Stimulated activated CD4-positive, alpha-beta T cell treated with anti-CD3 and anti-CD28 coated beads, Interleukin-12 subunit alpha, Interleukin-12 subunit beta, amount 100 ng/mL, for 4 hours (primary cell): ENCODE data around the gene CCNF.
"Not testable (repeated sequence)": the region's sequence is repeated elsewhere in the genome, so short reads cannot be mapped to it uniquely, and the experiment has no call there.

Experiments
- DNase-seq: peaks from one replicate; pipeline ENCODE4 v3.0.0-alpha.2; 2020

CCNF gene

DNA sequence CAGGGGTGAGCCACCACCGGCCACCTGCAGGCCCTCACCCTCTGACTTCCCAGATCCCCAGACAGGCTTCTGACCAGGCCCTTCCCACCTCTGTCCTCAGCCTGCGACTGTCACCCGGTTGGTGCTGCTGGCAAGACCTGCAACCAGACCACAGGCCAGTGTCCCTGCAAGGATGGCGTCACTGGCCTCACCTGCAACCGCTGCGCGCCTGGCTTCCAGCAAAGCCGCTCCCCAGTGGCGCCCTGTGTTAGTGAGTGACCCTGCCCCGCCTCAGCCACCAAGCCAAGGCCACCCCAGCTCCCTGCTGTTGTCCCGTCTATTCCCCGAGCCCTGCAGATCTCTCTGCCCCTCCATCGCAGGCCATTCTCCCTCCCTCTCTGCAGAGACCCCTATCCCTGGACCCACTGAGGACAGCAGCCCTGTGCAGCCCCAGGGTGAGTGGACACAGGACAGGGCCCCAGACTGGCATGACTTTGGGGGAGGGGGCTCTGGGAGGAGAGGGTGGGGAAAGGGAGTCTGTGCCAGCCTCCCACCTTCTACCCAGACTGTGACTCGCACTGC, 43.7 kb downstream of the CCNF start:
- DNase-seq = no peak

DNA sequence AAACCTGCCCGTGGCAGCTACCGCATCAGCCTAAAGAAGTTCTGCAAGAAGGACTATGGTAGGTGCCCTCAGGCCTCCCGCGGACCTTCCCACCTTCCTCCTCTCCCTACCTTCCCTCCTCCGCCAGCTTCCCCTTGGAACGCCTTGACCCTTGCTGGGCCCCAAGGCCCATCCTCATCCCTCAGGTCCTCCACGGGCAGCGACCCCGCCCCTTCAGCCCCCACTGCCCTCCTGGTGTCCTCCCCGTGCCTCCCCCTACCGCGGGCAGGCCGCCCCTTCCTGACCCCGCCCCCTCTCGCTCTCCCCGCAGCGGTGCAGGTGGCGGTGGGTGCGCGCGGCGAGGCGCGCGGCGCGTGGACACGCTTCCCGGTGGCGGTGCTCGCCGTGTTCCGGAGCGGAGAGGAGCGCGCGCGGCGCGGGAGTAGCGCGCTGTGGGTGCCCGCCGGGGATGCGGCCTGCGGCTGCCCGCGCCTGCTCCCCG, 44.2 kb downstream of the CCNF start:
- DNase-seq = peak; percentile 33

DNA sequence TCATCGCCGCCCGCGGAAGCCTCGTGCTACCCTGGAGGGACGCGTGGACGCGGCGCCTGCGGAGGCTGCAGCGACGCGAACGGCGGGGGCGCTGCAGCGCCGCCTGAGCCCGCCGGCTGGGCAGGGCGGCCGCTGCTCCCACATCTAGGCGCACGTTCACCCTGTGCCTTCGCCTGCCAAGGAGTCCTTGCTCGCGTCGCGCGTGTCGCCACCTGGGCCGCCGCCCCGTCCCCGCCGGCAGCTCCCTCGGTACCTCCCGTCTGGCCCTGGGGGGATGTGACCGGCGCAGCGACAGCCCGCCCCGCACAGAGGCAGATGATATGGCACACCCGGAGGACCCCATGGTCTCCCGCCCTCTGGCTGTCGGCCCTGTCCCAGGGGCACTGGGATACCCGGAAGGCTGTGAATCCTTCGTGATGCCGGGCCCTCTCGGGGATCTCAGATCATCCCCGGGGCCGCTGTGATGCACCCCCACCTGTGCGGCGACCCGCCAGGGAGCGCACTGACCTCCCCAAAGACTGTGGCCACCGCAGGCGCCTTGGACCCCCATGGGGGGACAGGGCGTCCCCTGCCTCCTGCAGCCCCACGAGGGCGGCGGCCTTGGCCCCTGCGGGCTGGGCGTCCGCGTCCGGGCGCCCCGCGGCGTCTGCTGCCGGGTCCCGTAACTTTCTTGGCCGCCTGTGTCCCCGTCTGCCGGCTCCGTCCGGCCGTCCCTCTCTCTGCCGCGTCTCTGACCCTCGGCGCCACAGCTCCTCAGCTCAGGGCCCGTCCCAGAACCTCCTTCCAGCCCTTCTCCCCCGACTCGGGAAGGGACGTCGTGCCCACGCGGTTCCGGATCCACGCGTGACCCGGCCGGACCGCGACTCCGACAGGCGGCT, 45.0 kb downstream of the CCNF start:
- DNase-seq = peak; percentile 54

DNA sequence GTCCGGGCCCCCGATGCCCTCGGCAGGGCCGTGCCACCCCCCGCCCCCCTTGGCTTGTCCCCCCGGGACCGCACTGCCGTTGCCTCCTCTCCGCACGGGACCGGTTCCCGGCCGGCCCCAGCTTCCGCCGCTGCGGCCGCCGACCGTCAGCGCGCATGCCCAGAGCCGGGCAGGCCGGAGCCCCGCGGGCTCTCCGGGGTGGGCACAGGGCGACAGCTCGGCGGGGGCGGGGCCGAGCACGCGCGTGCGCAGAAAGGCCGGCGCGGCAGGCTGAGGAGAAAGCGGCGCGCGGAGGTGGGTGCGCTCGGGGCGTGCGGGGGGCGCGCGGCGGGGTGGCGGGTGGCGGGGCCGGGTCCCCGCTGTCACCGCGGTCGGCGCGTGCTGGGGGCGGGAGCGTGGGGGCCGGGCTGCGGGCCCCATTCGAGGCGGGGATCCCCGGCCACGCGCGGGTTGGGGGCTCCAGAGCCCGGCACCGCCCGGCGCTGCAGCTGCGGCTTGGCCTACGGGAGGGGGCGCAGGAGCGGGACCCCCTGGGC, 45.7 kb downstream of the CCNF start, which contains the start of gene TBC1D24:
TSS of gene TBC1D24 (plus strand) at position 251 of the 536 bp plus-strand sequence. CDS start 21,022 bp downstream, outside the sequence.
- DNase-seq = peak; percentile 85

DNA sequence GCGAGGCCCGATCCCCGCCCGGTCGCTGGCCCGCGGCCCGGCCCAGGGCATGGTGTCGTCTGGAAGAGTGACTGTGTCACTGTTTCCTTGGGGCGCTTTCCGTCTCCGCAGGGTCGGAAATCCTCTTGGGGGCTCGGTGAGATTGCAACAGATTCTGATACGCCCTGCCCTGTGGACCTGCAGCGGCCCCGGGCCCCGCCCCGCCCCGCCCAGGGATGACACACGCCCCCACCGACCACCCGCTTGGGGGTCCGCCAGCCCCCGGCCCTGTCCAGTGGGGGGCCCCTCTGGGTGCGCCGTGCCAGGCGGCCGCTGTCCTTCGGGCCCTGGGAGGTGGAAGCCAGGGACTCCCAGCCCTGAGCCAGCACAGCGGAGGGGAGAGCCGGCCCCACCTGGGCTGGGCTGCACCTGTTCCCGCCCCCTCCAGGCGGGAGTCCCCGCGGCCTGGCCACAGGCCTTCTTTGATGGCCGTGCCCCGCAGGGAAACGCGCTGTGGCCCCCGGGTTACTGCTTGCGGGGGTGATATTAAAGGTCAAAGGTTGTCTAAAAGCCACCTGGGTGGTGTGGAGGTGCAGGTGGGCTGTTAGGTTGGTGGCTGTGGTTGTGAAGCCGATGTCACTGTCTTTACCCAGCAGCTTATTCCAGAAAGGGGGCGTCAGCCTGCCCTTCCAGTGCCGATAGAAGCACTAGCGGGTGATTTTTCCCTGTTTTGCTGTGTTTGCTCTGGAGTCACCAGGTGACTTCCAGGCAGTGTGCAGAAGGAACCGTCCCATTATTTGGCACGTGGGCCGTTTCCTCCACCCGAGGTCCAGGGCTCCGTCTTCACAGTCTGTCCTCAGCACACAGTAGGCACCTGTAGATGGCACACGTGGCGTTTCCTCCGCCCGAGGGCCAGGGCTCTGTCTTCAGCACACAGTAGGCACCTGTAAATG, 46.4 kb downstream of the CCNF start:
- no peak for DNase-seq

DNA sequence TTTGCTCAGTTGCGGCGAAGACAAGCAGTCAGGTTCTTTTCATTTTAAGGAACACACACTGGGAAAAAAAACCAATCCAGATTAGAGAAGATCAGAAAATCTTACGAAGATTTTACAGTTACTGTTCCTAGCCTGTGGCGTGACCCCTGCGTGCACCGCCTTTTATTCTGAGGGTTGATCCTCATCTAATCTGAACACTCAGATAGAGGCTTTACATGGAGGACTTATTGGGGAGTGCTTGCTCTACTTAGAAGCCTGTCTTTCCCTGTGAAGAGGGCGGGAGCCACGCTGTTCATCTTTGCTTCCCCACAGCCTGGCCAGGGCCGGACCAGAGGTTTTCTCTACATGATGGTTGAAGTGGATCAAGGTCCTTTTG, 47.1 kb downstream of the CCNF start:
- DNase-seq = no peak

DNA sequence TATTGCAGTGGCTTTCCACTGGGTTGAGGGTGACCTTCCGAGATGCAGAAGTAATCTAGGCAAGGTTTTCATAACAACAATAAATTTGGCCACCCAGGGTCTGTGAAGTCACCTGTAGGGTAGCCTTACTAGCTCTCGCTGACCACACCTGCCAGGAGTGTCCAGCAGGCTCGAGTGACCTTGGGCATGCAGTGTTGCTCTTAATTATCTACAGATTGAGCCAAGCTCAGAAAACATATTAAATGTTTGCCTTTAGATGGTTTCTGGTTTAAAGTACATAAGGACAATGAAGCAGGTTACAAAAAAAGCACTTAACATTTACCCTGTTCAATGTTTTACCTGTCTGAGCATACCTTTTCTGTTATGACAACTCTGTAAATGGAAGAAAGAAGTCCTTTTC, 47.5 kb downstream of the CCNF start:
- DNase-seq = no peak

- DNase-seq = no peak
Measured at GRCh38 chr16:2477327-2477726, 48.1 kb downstream of the CCNF start.

DNA sequence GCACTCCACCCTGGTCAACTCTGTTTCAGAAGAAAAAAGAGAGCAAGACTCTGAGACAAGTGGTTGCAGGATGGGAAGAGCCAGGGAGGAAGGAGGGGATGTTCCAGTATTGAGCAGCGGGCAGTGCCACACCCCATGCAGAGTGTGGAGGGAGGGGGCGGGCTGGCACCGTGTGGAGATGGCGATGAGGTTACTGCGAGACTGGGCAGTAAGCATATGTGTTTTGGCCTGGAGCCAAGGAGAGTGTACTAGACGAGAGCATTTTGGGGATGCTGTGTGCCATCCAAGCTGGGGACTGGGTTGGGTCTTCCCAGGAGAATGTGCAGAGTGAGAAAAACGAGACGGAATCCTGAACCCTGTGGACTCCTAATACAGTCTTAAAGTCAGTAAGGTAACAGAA, 49.0 kb downstream of the CCNF start:
- no peak for DNase-seq

GRCh38 chr16:2479996-2480395, 50.7 kb downstream of the CCNF start:
- DNase-seq = not testable (repeated sequence)

GRCh38 chr16:2480948-2481347, 51.7 kb downstream of the CCNF start:
- DNase-seq = no peak

DNA sequence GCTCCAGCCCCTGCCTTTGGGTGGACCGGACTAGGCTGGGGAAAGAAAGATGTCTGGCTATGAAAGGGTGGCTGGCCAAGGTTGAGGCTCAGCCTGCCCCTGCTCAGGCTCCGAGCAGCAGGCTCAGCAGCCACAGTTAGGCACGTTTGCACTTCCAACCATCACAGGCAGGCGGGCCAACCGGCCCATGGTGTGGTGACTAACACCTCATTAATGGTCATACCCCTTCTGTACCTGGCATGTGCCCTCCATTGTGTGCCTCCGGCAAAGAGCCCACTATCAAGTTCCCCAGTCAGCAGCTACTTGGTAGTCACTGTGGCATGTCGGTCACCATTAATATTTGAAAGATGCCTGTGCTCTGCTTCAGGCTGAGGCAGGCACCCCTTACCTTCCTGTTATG, 52.4 kb downstream of the CCNF start:
- no peak for DNase-seq

DNA sequence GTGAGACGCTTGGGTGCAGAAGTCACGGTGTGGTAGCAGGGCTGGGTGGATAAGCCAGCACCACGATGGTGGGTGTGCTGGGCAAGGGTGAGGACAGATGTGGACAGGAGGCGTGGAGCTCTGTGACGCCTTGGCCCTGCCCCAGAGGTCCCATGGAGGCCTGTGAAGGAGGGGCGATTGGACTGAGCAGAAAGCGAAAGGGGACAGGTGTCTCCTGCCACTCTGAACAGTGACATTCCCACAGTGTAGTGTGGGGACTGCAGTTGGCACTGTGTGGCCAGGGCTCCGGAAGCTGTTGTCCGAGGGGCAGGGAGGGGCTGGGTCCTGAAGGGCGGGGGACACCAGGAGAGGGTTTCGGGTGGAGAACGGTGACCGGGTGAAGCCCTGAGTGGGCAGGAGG, 53.0 kb downstream of the CCNF start:
- DNase-seq = no peak

DNA sequence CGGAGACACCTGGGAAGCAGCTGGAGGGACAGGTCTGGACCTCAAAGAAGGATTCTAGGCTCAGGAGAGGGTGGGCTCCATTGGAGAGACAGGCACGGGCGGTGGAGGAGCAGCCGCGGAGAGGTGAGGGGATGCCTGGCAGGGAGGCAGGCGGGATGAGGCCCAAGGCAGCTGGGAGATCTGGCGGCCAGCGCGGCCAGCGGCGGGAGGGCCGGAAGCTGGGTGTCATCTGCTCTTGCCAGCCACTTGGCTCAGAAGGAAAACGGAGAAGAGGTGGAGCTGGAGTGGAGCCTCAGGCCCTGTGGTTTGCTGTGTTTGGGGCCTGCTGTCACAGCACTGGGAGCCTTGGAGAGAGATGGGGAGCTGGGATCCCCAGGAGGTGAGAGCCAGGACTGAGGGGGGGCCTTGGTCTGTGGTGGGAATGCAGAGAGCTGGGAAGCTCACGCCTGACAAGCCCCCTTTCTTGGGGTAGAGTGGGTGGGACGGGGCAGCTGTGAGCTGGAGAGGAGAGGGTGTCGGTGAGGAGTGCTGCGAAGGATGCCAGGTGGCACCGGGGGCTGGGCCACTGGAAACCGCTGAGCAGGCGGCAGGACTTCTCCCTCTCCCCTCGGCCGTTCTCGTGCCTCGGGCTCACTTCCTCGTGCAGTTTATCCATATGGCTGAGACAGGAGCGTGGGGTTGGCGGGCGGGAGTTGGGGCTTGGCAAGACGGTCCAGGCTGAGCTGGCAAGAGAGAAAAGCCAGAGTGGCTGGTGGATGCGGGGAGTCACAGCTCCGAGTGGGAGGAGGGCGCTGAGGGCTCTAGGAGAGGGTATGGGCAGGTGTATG, 53.7 kb downstream of the CCNF start:
- no peak for DNase-seq

DNA sequence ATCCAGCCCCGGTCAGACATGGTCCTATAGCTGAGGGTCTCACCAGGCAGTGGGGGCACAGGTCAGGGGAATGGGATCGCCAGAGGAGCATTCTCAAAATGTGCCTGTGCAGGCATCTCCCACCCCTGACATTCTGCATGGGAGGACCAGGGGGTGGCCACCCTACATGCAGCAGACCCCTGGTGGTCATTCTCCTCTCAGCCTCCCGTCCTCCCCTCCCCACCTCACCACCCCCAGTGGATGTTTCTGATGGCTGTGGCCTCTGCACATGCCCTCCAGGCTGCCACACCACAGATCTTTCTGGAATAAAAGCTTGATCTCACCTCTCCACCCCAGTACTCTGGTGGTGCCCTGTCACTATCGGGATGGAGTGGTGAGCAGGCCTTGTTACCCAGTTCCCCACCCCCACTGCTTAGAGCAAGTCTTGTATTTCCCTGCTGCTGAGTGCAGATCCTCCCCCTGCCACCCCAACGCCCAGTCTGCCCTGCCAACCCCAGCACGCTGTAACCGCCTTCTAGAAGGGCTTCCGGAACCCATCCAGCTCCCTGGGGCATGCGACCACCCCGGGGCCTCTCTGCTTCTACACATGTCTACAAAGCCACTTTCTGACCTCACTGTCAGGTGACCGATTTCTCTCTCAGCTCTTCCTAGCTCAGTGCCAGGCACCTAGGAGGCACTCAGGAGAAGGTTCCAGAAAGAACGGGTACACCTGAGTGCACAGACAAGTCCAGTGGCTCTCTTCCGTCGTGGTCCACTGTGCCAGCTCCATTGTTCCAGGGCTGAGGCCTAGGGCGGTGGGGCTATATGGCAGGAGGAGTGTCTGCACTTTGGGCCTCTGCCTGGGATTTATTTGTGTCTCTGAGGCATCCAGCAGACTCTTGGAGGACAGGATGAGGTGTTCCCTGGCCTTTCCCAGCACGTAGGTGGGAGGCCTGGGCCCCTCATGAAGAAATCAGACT, 55.0 kb downstream of the CCNF start:
- no peak for DNase-seq

- DNase-seq = no peak
Measured at GRCh38 chr16:2484898-2485508, 55.8 kb downstream of the CCNF start.

GRCh38 chr16:2485811-2486507, 56.7 kb downstream of the CCNF start:
- no peak for DNase-seq

DNA sequence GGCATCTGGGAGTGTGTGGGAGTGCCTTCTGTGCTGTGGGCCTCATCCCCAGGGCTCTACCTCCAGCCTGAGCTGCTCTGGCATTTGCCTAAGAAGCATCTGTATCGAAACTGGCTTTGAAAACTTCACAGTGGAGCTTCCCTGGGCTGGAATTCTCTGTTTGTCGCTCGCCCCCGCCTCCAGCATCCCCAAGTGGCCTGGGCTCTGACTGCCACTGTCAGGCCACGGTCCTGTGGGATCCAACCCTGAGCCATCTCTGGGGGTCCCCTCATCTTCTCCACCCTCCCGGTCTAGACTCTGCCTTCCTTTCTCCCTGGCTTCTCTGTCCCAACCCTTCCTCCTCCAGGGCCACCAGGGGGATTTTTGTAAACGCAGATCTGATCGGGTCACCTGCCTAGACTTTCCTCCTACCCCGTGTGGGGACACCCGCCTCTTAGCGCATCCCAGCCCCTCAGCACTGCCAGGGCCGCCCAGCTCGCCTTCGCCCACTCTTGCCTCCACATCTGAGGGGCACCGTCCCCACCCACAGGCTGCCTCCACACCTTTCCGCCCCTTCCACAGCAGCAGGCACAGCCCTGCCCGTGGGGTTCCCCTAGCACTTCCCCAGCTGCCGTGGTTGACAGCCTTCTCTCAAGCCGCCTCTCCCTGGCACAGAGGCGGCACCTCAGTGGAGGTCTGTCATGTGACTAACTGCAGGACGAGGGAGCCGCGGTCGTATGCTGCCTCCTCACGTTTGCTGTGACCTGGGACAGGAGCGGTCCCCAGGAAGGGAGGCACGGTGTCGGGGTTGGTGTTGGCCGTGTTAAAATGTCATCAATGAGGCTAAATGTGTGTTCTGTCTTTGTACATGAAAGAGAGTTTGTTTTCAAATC, 57.6 kb downstream of the CCNF start:
- peak; percentile 64 for DNase-seq

DNA sequence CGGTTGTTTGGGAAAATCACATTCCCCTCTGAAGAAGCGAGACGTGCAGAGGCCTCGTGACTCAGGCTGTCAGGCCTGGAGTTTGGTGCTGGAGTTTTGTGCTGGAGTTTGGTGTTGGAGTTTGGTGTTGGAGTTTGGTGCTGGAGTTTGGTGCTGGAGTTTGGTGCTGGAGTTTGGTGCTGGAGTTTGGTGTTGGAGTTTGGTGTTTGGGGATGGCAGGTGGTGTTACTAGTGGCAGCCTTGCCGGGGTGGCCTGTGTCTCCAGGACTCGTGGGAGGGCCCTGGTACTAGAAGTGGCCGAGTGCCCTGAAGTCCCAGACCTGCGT, 58.2 kb downstream of the CCNF start:
- no peak for DNase-seq
